ENCODE data around the gene RHBDL1.
"Not testable (repeated sequence)": the region's sequence is repeated elsewhere in the genome, so short reads cannot be mapped to it uniquely, and the experiment has no call there.

The RHBDL1 gene

GRCh38 chr16:683396-684070 is 8.1 kb downstream of the RHBDL1 start:
- Mint-ChIP-seq H3K4me3 (peak overlapping the region; percentile 83), H3K4me1 (peaks cover 24% of the 10 kb centered on the region), H3K36me3 (peaks cover 3% of the 10 kb centered on the region), H3K27me3 (no peaks in the 10 kb centered on the region), H3K9me3 (no peaks in the 10 kb centered on the region), H3K27ac (peak overlapping the region; percentile 62)

GRCh38 chr16:684071-684794 is 8.8 kb downstream of the RHBDL1 start, which contains the start of gene JMJD8:
Gene JMJD8 (minus strand): TSS chr16:684334. CDS start chr16:684319, 15 bp downstream.
- H3K4me3 Mint-ChIP-seq = peak within 1 kb of the TSS; percentile 83
- H3K27ac Mint-ChIP-seq = peak within 1 kb of the TSS; percentile 62
- H3K9me3 Mint-ChIP-seq = no peaks in the 10 kb centered on the region
- H3K4me1 Mint-ChIP-seq = peaks cover 20% of the 10 kb centered on the region
- no peaks in the 10 kb centered on the region for H3K27me3 Mint-ChIP-seq
- peaks cover 3% of the 10 kb centered on the region for H3K36me3 Mint-ChIP-seq

- no peak overlapping the region for H3K27ac Mint-ChIP-seq
- H3K4me3 Mint-ChIP-seq = peak overlapping the region; percentile 44
- H3K4me1 Mint-ChIP-seq = peaks cover 21% of the 10 kb centered on the region
- H3K27me3 Mint-ChIP-seq = no peaks in the 10 kb centered on the region
- no peaks in the 10 kb centered on the region for H3K9me3 Mint-ChIP-seq
- H3K36me3 Mint-ChIP-seq = peaks cover 3% of the 10 kb centered on the region
Observed at GRCh38 chr16:684961-685696, 9.7 kb downstream of the RHBDL1 start.

- Mint-ChIP-seq H3K4me1 (peaks cover 25% of the 10 kb centered on the region), H3K4me3 (peak overlapping the region; percentile 44), H3K9me3 (no peaks in the 10 kb centered on the region), H3K27me3 (no peaks in the 10 kb centered on the region), H3K27ac (no peak overlapping the region), H3K36me3 (peaks cover 3% of the 10 kb centered on the region)
Observed at GRCh38 chr16:685967-686366, 10.5 kb downstream of the RHBDL1 start.

GRCh38 chr16:686459-687260 is 11.2 kb downstream of the RHBDL1 start:
- Mint-ChIP-seq H3K9me3 (no peaks in the 10 kb centered on the region), H3K27me3 (no peaks in the 10 kb centered on the region), H3K4me1 (peaks cover 22% of the 10 kb centered on the region), H3K4me3 (no peak overlapping the region), H3K36me3 (peaks cover 3% of the 10 kb centered on the region), H3K27ac (no peak overlapping the region)

- peak overlapping the region; percentile 26 for H3K4me3 Mint-ChIP-seq
- peaks cover 17% of the 10 kb centered on the region for H3K4me1 Mint-ChIP-seq
- no peaks in the 10 kb centered on the region for H3K27me3 Mint-ChIP-seq
- H3K36me3 Mint-ChIP-seq = peaks cover 1% of the 10 kb centered on the region
- H3K9me3 Mint-ChIP-seq = no peaks in the 10 kb centered on the region
- H3K27ac Mint-ChIP-seq = no peak overlapping the region
Observed at GRCh38 chr16:687499-687898, 12.0 kb downstream of the RHBDL1 start.

GRCh38 chr16:689175-689897 is 13.9 kb downstream of the RHBDL1 start:
- no peaks in the 10 kb centered on the region for H3K9me3 Mint-ChIP-seq
- no peaks in the 10 kb centered on the region for H3K27me3 Mint-ChIP-seq
- no peaks in the 10 kb centered on the region for H3K36me3 Mint-ChIP-seq
- H3K27ac Mint-ChIP-seq = peak overlapping the region; percentile 93
- H3K4me3 Mint-ChIP-seq = peak overlapping the region; percentile 95
- peaks cover 15% of the 10 kb centered on the region for H3K4me1 Mint-ChIP-seq

- not testable (repeated sequence) for H3K36me3 Mint-ChIP-seq, H3K9me3 Mint-ChIP-seq, H3K27me3 Mint-ChIP-seq
- Mint-ChIP-seq H3K27ac (peak overlapping the region; percentile 80), H3K4me3 (peak overlapping the region; percentile 55), H3K4me1 (peaks cover 23% of the 10 kb centered on the region)
Observed at GRCh38 chr16:691242-691641, 15.8 kb downstream of the RHBDL1 start.

- Mint-ChIP-seq H3K27ac (peak overlapping the region; percentile 60), H3K4me3 (peak overlapping the region; percentile 9), H3K4me1 (peaks cover 28% of the 10 kb centered on the region), H3K27me3 (no peaks in the 10 kb centered on the region), H3K36me3 (no peaks in the 10 kb centered on the region), H3K9me3 (no peaks in the 10 kb centered on the region)
Observed at GRCh38 chr16:692356-693108, 17.1 kb downstream of the RHBDL1 start.

- Mint-ChIP-seq H3K27me3 (no peaks in the 10 kb centered on the region), H3K4me1 (peaks cover 28% of the 10 kb centered on the region)
Observed at GRCh38 chr16:693364-693763, 17.9 kb downstream of the RHBDL1 start.

GRCh38 chr16:693766-694165 is 18.3 kb downstream of the RHBDL1 start:
- peaks cover 28% of the 10 kb centered on the region for H3K4me1 Mint-ChIP-seq
- H3K36me3 Mint-ChIP-seq = no peaks in the 10 kb centered on the region
- H3K27me3 Mint-ChIP-seq = no peaks in the 10 kb centered on the region
- H3K27ac Mint-ChIP-seq = no peak overlapping the region
- no peaks in the 10 kb centered on the region for H3K9me3 Mint-ChIP-seq
- H3K4me3 Mint-ChIP-seq = peak overlapping the region; percentile 19

More at GRCh38 chr16:693364-693763, 17.9 kb downstream of the RHBDL1 start:
- Mint-ChIP-seq H3K27ac (no peak overlapping the region), H3K4me3 (peak overlapping the region; percentile 19), H3K36me3 (no peaks in the 10 kb centered on the region), H3K9me3 (no peaks in the 10 kb centered on the region)

GRCh38 chr16:694187-694862 is 18.9 kb downstream of the RHBDL1 start:
- no peak overlapping the region for H3K27ac Mint-ChIP-seq
- peak overlapping the region; percentile 64 for H3K4me3 Mint-ChIP-seq
- H3K4me1 Mint-ChIP-seq = peaks cover 28% of the 10 kb centered on the region

GRCh38 chr16:694863-695354 is 19.4 kb downstream of the RHBDL1 start:
- Mint-ChIP-seq H3K9me3 (no peaks in the 10 kb centered on the region), H3K36me3 (no peaks in the 10 kb centered on the region), H3K4me1 (peaks cover 26% of the 10 kb centered on the region), H3K4me3 (no peak overlapping the region), H3K27me3 (no peaks in the 10 kb centered on the region), H3K27ac (no peak overlapping the region)

More at GRCh38 chr16:694187-694862, 18.9 kb downstream of the RHBDL1 start:
- H3K9me3 Mint-ChIP-seq = no peaks in the 10 kb centered on the region
- H3K36me3 Mint-ChIP-seq = no peaks in the 10 kb centered on the region
- no peaks in the 10 kb centered on the region for H3K27me3 Mint-ChIP-seq

All from activated naive CD4-positive, alpha-beta T cell treated with anti-CD3 and anti-CD28 coated beads, Interleukin-2, amount 50 U/mL, for 24 hours (primary cell).